Glutamatergic neuron (in vitro differentiated cells): Measurements from ENCODE around the gene VPS13D. TPM values are rescaled to one million over a fixed set of nuclear protein-coding genes. Genes with fewer than 3 reads are reported as not detected.
"Not testable (repeated sequence)": the region's sequence is repeated elsewhere in the genome, so short reads cannot be mapped to it uniquely, and the experiment has no call there.

Experiments
- DNase-seq: peaks from one replicate; pipeline ENCODE4 v3.0.0; 2022
- H3K27ac Mint-ChIP-seq: one replicate; pipeline ENCODE4 v1.8.0; 2020; ENCODE audit warnings: mild to moderate bottlenecking, mixed read lengths, inconsistent platforms; ENCODE audit not compliant: unreplicated experiment
- H3K27me3 Mint-ChIP-seq: one replicate; pipeline ENCODE4 v1.8.0; 2020; ENCODE audit warnings: mild to moderate bottlenecking, moderate library complexity, mixed read lengths, inconsistent platforms; ENCODE audit not compliant: unreplicated experiment
- H3K36me3 Mint-ChIP-seq: one replicate; pipeline ENCODE4 v1.8.0; 2020; ENCODE audit warnings: mild to moderate bottlenecking, mixed read lengths, inconsistent platforms; ENCODE audit not compliant: unreplicated experiment
- H3K4me1 Mint-ChIP-seq: one replicate; pipeline ENCODE4 v1.8.0; 2020; ENCODE audit warnings: mild to moderate bottlenecking, low read depth, mixed read lengths, inconsistent platforms; ENCODE audit not compliant: unreplicated experiment
- H3K4me3 Mint-ChIP-seq: one replicate; pipeline ENCODE4 v1.8.0; 2020; ENCODE audit warnings: mild to moderate bottlenecking, mixed read lengths, inconsistent platforms; ENCODE audit not compliant: unreplicated experiment
- H3K9me3 Mint-ChIP-seq: one replicate; pipeline ENCODE4 v1.8.0; 2020; ENCODE audit warnings: mild to moderate bottlenecking, moderate library complexity, mixed read lengths, inconsistent platforms; ENCODE audit not compliant: unreplicated experiment
- CTCF ChIP-seq: fragments of 200-600 bp; sonication (generic); IDR thresholded peaks from one replicate; pipeline ENCODE4 v1.5.0; 2021; ENCODE audit not compliant: partially characterized antibody, unreplicated experiment
- total RNA-seq: library from RNA; stranded (reverse); fragmentation: NEBNext Ultra II Directional; extraction: Animal tissue kit (Norgen Biotek cat#: 25700); gene quantifications from one replicate; pipeline ENCODE4 v1.2.1, GENCODE V29; 2021; ENCODE audit not compliant: unreplicated experiment

Gene VPS13D
- total RNA-seq, 1 donor from 2014 or later: 32.8 TPM

GRCh38 chr1:12518931-12519692, 289.3 kb downstream of the VPS13D start:
- Mint-ChIP-seq H3K27ac (no peak overlapping the region), H3K27me3 (no peaks in the 10 kb centered on the region), H3K9me3 (peaks cover 3% of the 10 kb centered on the region), H3K4me1 (no peaks in the 10 kb centered on the region), H3K4me3 (no peak overlapping the region), H3K36me3 (no peaks in the 10 kb centered on the region)
- no peak for TF ChIP-seq CTCF
- no peak for DNase-seq

GRCh38 chr1:12519693-12520364, 290.0 kb downstream of the VPS13D start:
- H3K4me1 Mint-ChIP-seq: no peaks in the 10 kb centered on the region
- no peak for TF ChIP-seq CTCF
- H3K27ac Mint-ChIP-seq: no peak overlapping the region
- no peaks in the 10 kb centered on the region for H3K27me3 Mint-ChIP-seq
- no peak overlapping the region for H3K4me3 Mint-ChIP-seq
- DNase-seq: no peak
- H3K36me3 Mint-ChIP-seq: no peaks in the 10 kb centered on the region
- peaks cover 3% of the 10 kb centered on the region for H3K9me3 Mint-ChIP-seq

- TF ChIP-seq CTCF: no peak
- no peaks in the 10 kb centered on the region for H3K36me3 Mint-ChIP-seq
- peaks cover 3% of the 10 kb centered on the region for H3K27me3 Mint-ChIP-seq
- H3K27ac Mint-ChIP-seq: no peak overlapping the region
- peaks cover 3% of the 10 kb centered on the region for H3K9me3 Mint-ChIP-seq
- DNase-seq: no peak
- no peak overlapping the region for H3K4me3 Mint-ChIP-seq
- H3K4me1 Mint-ChIP-seq: no peaks in the 10 kb centered on the region
Observed at GRCh38 chr1:12521096-12521495, 291.3 kb downstream of the VPS13D start.

GRCh38 chr1:12522780-12523179, 292.9 kb downstream of the VPS13D start:
- H3K4me3 Mint-ChIP-seq, H3K27me3 Mint-ChIP-seq, H3K9me3 Mint-ChIP-seq, DNase-seq, H3K27ac Mint-ChIP-seq, H3K36me3 Mint-ChIP-seq, H3K4me1 Mint-ChIP-seq: not testable (repeated sequence)

- no peak overlapping the region for H3K27ac Mint-ChIP-seq
Observed at GRCh38 chr1:12524266-12524665, 294.4 kb downstream of the VPS13D start.

More at GRCh38 chr1:12524266-12524665, 294.4 kb downstream of the VPS13D start:
- no peak overlapping the region for H3K4me3 Mint-ChIP-seq
- DNase-seq: no peak
- H3K27me3 Mint-ChIP-seq: peaks cover 3% of the 10 kb centered on the region
- no peak for TF ChIP-seq CTCF
- no peaks in the 10 kb centered on the region for H3K9me3 Mint-ChIP-seq
- H3K36me3 Mint-ChIP-seq: no peaks in the 10 kb centered on the region
- no peaks in the 10 kb centered on the region for H3K4me1 Mint-ChIP-seq
